SK-N-SH (cell line): ENCODE results near the gene IFNG. TPM values are rescaled to one million over a fixed set of nuclear protein-coding genes. Genes with fewer than 3 reads are reported as not detected.

Experiments
- CTCF ChIA-PET: fragments of 300-600, 350-600 bp; formaldehyde crosslinking; extraction: SDS; loops from one replicate; lab custom pipeline; 2021; lab: Yijun Ruan, JAX
- POLR2A ChIA-PET: fragments of 350-600 bp; sonication (Branson Sonifier 250); formaldehyde crosslinking; extraction: SDS; loops from one replicate; lab custom pipeline; 2020; ENCODE audit warnings: antibody characterized with exemption, inconsistent platforms; lab: Yijun Ruan, JAX
- DNase-seq: peaks from one replicate; pipeline ENCODE4 v3.0.0; 2012
- H2AFZ ChIP-seq: fragments of 200-600 bp; sonication (generic); 2 replicates; pipeline ENCODE4 v1.8.1; 2016; ENCODE audit warnings: antibody characterized with exemption, mild to moderate bottlenecking, low read depth
- H3F3A ChIP-seq: fragments of 200-600 bp; sonication (generic); replicated peaks from 2 replicates; pipeline ENCODE3; 2016; ENCODE audit warnings: antibody characterized with exemption, mild to moderate bottlenecking; ENCODE audit not compliant: insufficient read depth
- H3K27ac ChIP-seq, 2 experiments: fragments of 200-500 bp in 1 of 2; fragments of 200-600 bp in 1 of 2; sonication (Bioruptor generic) in 1 of 2; sonication (generic), shearing (Covaris generic) in 1 of 2; 2 replicates each; pipeline versions ENCODE4 v1.5.1 to v1.6.1; 2014 to 2016; ENCODE audit warnings: low read depth in 2 of 2, inconsistent platforms in 1 of 2, low read length in 1 of 2, mild to moderate bottlenecking in 1 of 2, mixed read lengths in 1 of 2
- H3K27me3 ChIP-seq: fragments of 200-600 bp; sonication (generic), shearing (Covaris generic); 2 replicates; pipeline ENCODE4 v1.6.1; 2016; ENCODE audit warnings: mixed run types; ENCODE audit not compliant: insufficient read depth
- H3K36me3 ChIP-seq, 2 experiments: fragments of 200-500 bp in 1 of 2; fragments of 200-600 bp in 1 of 2; sonication (Bioruptor generic) in 1 of 2; sonication (generic) in 1 of 2; replicated peaks in 1 of 2; 2 replicates each; pipeline versions ENCODE3 to v1.5.1; 2014 to 2016; ENCODE audit warnings: low read length in 1 of 2, mild to moderate bottlenecking in 1 of 2; ENCODE audit not compliant: insufficient read depth in 2 of 2, control insufficient read depth in 1 of 2
- H3K4me1 ChIP-seq, 2 experiments: fragments of 200-500 bp in 1 of 2; fragments of 200-600 bp in 1 of 2; sonication (Bioruptor generic) in 1 of 2; sonication (generic), shearing (Covaris generic) in 1 of 2; 2 replicates each; pipeline versions ENCODE4 v1.5.1 to v1.6.1; 2014 to 2016; ENCODE audit warnings: low read depth in 1 of 2, low read length in 1 of 2, mixed run types in 1 of 2; ENCODE audit not compliant: insufficient read depth in 2 of 2, control insufficient read depth in 1 of 2
- H3K4me2 ChIP-seq: fragments of 200-600 bp; sonication (generic), shearing (Covaris generic); 2 replicates; pipeline ENCODE4 v1.6.1; 2017; ENCODE audit warnings: mixed run types
- H3K4me3 ChIP-seq, 2 experiments: fragments of 200-500 bp in 1 of 2; fragments of 200-600 bp in 1 of 2; sonication (Bioruptor generic) in 1 of 2; sonication (generic), shearing (Covaris generic) in 1 of 2; 2 replicates each; pipeline versions ENCODE4 v1.5.1 to v1.8.1; 2014 to 2016; ENCODE audit warnings: low read depth in 2 of 2, inconsistent platforms in 1 of 2, low read length in 1 of 2, mild to moderate bottlenecking in 1 of 2, mixed read lengths in 1 of 2, moderate library complexity in 1 of 2
- H3K79me2 ChIP-seq: fragments of 200-600 bp; sonication (generic); 2 replicates; pipeline ENCODE4 v1.8.1; 2017; ENCODE audit warnings: mild to moderate bottlenecking; ENCODE audit not compliant: insufficient read depth
- H3K9ac ChIP-seq: fragments of 200-600 bp; sonication (generic); 2 replicates; pipeline ENCODE4 v1.6.1; 2017; ENCODE audit warnings: mixed run types
- H3K9me2 ChIP-seq: fragments of 200-600 bp; sonication (generic); 2 replicates; pipeline ENCODE4 v1.6.1; 2017; ENCODE audit warnings: mixed run types
- H3K9me3 ChIP-seq: fragments of 200-600 bp; sonication (generic); 2 replicates; pipeline ENCODE4 v1.6.1; 2017; ENCODE audit warnings: mixed run types, mild to moderate bottlenecking, moderate library complexity
- H4K20me1 ChIP-seq: fragments of 200-600 bp; sonication (generic); 2 replicates; pipeline ENCODE4 v1.6.1; 2017; ENCODE audit warnings: mild to moderate bottlenecking, mixed run types; ENCODE audit not compliant: insufficient read depth
- ELF1 ChIP-seq: IDR thresholded peaks from 2 replicates; pipeline ENCODE4 v1.4.0; 2012
- EZH2phosphoT487 ChIP-seq: fragments of 200-600 bp; sonication (generic); IDR thresholded peaks from 2 replicates; pipeline ENCODE4 v1.6.1; 2017; ENCODE audit warnings: low read depth, mixed run types, mild to moderate bottlenecking, antibody characterized with exemption, moderate library complexity, borderline replicate concordance
- FOXJ3 ChIP-seq: sonication (generic); formaldehyde crosslinking; IDR thresholded peaks from 2 replicates; pipeline ENCODE4 v1.5.1; 2020; ENCODE audit warnings: mild to moderate bottlenecking, missing genetic modification reagents
- FOXM1 ChIP-seq: IDR thresholded peaks from 2 replicates; pipeline ENCODE4 v1.4.0; 2012; ENCODE audit warnings: low read depth, mild to moderate bottlenecking
- GABPA ChIP-seq: IDR thresholded peaks from 2 replicates; pipeline ENCODE4 v1.4.0; 2012; ENCODE audit warnings: low read depth, mild to moderate bottlenecking
- GATA2 ChIP-seq: sonication (generic); formaldehyde crosslinking; IDR thresholded peaks from 2 replicates; pipeline ENCODE4 v1.5.0; 2020; ENCODE audit warnings: mild to moderate bottlenecking, missing genetic modification reagents
- JUND ChIP-seq: IDR thresholded peaks from 2 replicates; pipeline ENCODE4 v1.4.0; 2012
- MAX ChIP-seq: IDR thresholded peaks from 2 replicates; pipeline ENCODE4 v1.4.0; 2012; ENCODE audit warnings: low read depth
- MEF2A ChIP-seq: IDR thresholded peaks from 2 replicates; pipeline ENCODE4 v1.4.0; 2012; ENCODE audit warnings: low read depth, borderline replicate concordance
- NFIC ChIP-seq: IDR thresholded peaks from 2 replicates; pipeline ENCODE4 v1.4.0; 2012; ENCODE audit warnings: borderline replicate concordance
- NRF1 ChIP-seq: IDR thresholded peaks from 2 replicates; pipeline ENCODE4 v1.6.1; 2012; ENCODE audit warnings: low read depth, mild to moderate bottlenecking, low read length
- POLR2AphosphoS5 ChIP-seq: IDR thresholded peaks from 2 replicates; pipeline ENCODE4 v1.6.1; 2012; ENCODE audit warnings: low read depth, low read length
- RCOR1 ChIP-seq: fragments of 150-350 bp; IDR thresholded peaks from 2 replicates; pipeline ENCODE4 v1.6.1; 2017; ENCODE audit warnings: antibody characterized with exemption, low read length
- REST ChIP-seq: IDR thresholded peaks from 2 replicates; pipeline ENCODE4 v1.6.1; 2012; ENCODE audit warnings: mild to moderate bottlenecking, low read depth, low read length, moderate library complexity
- RXRA ChIP-seq: IDR thresholded peaks from 2 replicates; pipeline ENCODE4 v1.4.0; 2012; ENCODE audit warnings: low read depth, mild to moderate bottlenecking, borderline replicate concordance
- SIN3A ChIP-seq: IDR thresholded peaks from 2 replicates; pipeline ENCODE4 v1.6.1; 2012; ENCODE audit warnings: low read depth, mild to moderate bottlenecking, low read length, moderate library complexity, borderline replicate concordance
- TAF1 ChIP-seq: IDR thresholded peaks from 2 replicates; pipeline ENCODE4 v1.6.1; 2012; ENCODE audit warnings: low read depth, mild to moderate bottlenecking, low read length, moderate library complexity, borderline replicate concordance
- TCF12 ChIP-seq: IDR thresholded peaks from 2 replicates; pipeline ENCODE4 v1.4.0; 2012
- USF1 ChIP-seq: IDR thresholded peaks from 2 replicates; pipeline ENCODE4 v1.4.0; 2012; ENCODE audit warnings: low read depth, borderline replicate concordance
- USF2 ChIP-seq: fragments of 150-350 bp; IDR thresholded peaks from 2 replicates; pipeline ENCODE4 v1.6.1; 2017; ENCODE audit warnings: antibody characterized with exemption, low read length, low read depth, borderline replicate concordance
- YY1 ChIP-seq: IDR thresholded peaks from 2 replicates; pipeline ENCODE4 v1.4.0; 2012; ENCODE audit warnings: low read depth, mild to moderate bottlenecking
- whole genome bisulfite sequencing: methylation state at CpG from one replicate; pipeline ENCODE4 v1.1.6; 2017; ENCODE audit warnings: low lambda C conversion rate; 5-methylcytosine and 5-hydroxymethylcytosine counted together
- polyA plus RNA-seq, 3 experiments: library from polyadenylated mRNA; depleted of rRNA; stranded (reverse); fragments of >200 nt; gene quantifications; 2 replicates each; pipeline ENCODE4 v1.2.3, GENCODE V29; 2012

IFNG gene
- polyA plus RNA-seq, 1 of the 3 experiments (the other 2 are of a cell fraction), result not detected

GRCh38 chr12:68140556-68140955, 19.0 kb downstream of the IFNG start:
- Histone ChIP-seq H3K4me3 (no peak overlapping the region), H3K9ac (no peak overlapping the region), H3K36me3 (no peaks in the 10 kb centered on the region), H2AFZ (no peak overlapping the region), H3K27ac (no peak overlapping the region), H3F3A (no peaks in the 10 kb centered on the region), H3K79me2 (no peaks in the 10 kb centered on the region), H3K27me3 (peaks cover 6% of the 10 kb centered on the region; the same call in 1 of the 2 replicates), H3K4me2 (no peak overlapping the region), H3K9me3 (no peaks in the 10 kb centered on the region), H3K9me2 (no peaks in the 10 kb centered on the region), H4K20me1 (no peaks in the 10 kb centered on the region), H3K4me1 (no peaks in the 10 kb centered on the region)
- TF ChIP-seq FOXM1, result no peak
- TF ChIP-seq JUND, result no peak
- TF ChIP-seq TCF12, result no peak
- TF ChIP-seq GATA2 (CRISPR knock-in tag), result no peak
- TF ChIP-seq POLR2AphosphoS5, result no peak
- no peak for TF ChIP-seq MAX
- TF ChIP-seq RXRA, result no peak
- TF ChIP-seq SIN3A, result no peak
- TF ChIP-seq NRF1, result no peak
- TF ChIP-seq ELF1, result no peak
- TF ChIP-seq GABPA, result no peak
- TF ChIP-seq NFIC, result no peak
- TF ChIP-seq REST, result no peak
- no peak for TF ChIP-seq RCOR1
- no peak for DNase-seq
- ChIA-PET CTCF (no interaction called here), POLR2A (no interaction called here)

- Histone ChIP-seq H3F3A (no peaks in the 10 kb centered on the region), H3K9ac (no peak overlapping the region), H3K79me2 (no peaks in the 10 kb centered on the region), H3K9me3 (no peaks in the 10 kb centered on the region), H3K4me3 (no peak overlapping the region)
- no peak for DNase-seq
- TF ChIP-seq FOXM1, result no peak
- TF ChIP-seq JUND, result no peak
- no peak for TF ChIP-seq USF1
- no peak for TF ChIP-seq FOXJ3 (CRISPR knock-in tag)
- no peak for TF ChIP-seq USF2
- no peak for TF ChIP-seq YY1
- TF ChIP-seq EZH2phosphoT487, result no peak
- no peak for TF ChIP-seq RCOR1
- no peak for TF ChIP-seq TAF1
- TF ChIP-seq NFIC, result no peak
- TF ChIP-seq MEF2A, result no peak
- TF ChIP-seq, all 33 proteins: peak for 0
- WGBS, result 22% methylated on average over 1 of the region's 1 CpG
- H3K27ac ChIP-seq, result no peak overlapping the region
- no peak overlapping the region for H3K4me2 ChIP-seq
- H2AFZ ChIP-seq, result no peak overlapping the region
- peaks cover 6% of the 10 kb centered on the region; the same call in 1 of the 2 replicates for H3K27me3 ChIP-seq
- no peaks in the 10 kb centered on the region for H3K4me1 ChIP-seq
- POLR2A ChIA-PET, result no interaction called here
- CTCF ChIA-PET, result no interaction called here
- no peaks in the 10 kb centered on the region for H3K36me3 ChIP-seq
- no peaks in the 10 kb centered on the region for H4K20me1 ChIP-seq
- no peaks in the 10 kb centered on the region for H3K9me2 ChIP-seq
Measured at GRCh38 chr12:68139941-68140340, 19.6 kb downstream of the IFNG start.
